ENCODE data around the gene INTS4.

DNA sequence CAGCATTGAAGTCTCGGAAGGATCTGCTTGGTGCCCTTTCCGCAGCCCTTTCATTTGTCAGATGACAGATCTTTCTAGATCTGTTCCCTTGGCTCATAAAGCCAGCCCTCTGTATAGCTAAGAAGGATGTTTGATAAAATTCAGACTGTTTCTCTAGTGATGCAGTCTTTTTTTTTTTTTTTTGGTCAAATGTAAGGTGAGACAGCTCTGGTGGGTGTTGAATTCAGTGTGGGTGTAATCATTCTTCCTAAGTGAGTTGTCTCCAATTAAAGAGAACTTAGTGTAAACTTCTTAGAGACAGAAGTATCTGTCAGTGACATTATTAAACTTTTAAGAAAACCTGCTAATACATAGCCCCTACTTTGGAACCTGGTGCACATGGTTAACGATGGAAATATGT, 120.3 kb downstream of the INTS4 start:
- no peak for TF ChIP-seq CTCF (IDR thresholded peaks at IDR 0.05; ENCODE audit: low read length)
- TF ChIP-seq EZH2 (IDR thresholded peaks at IDR 0.05; ENCODE audit: borderline replicate concordance, low read length) = no peak
